Measurements from ENCODE around the gene CACNA1F.

CACNA1F gene

DNA sequence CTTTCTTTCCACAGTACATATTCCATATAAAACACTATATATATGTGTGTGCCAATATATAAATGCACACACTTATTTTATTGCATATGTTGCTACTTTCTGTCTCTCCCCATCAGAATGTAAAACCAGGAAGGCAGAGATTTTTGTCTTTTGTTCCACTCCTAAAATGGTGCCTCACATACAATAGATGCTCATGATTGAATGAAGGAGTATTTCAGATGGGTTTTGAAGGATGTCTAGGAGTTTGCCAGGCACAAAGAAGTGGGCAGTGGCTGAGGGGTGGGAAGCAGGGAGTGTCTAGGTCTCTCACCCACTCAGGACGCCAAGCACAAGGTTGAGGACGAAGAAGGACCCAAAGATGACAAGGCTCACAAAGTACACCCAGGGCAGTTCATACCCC is 5.4 kb downstream of the CACNA1F start:
- DNase-seq (ENCODE audit: low spot score), result no peak

DNA sequence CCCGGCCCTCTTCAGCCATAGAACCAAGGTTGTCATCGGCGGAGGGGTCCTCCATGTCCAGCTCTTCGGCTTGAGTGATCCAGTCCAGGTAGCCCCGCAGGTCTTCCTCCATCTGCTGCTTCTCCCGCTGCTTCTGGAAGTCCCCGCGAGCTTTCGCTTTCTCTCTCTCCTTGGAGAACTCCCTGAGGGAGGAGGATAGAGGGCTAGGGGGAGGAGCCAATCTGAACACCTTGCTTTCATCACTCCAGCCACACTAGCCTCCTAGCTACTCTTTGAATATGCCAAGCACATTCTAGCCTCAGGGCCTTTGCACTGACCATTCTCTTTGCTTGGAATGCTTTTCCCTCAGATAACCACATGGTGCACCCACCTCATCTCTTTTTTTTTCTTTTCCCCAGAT is 6.2 kb downstream of the CACNA1F start:
- DNase-seq (ENCODE audit: low spot score), result no peak

DNA sequence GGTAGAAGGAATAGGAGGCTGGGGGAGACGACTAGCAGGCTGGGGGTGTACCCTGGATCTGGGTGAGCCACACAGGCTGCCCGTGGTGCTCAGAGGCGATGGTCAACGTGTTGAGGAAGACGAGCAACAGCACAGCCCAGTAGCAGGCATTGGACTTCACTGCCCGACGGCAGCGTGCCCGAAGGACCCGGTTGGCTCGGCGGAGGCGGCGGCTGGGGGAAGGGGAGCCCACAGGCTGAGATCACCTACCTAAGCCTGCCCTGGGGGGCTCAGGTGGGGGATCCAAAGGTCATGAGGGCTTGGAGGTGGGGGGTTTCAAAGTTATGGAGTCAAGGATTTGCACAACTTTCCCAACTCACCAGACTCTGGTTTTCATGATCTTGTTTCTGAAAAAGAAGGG is 7.3 kb downstream of the CACNA1F start:
- no peak for DNase-seq (ENCODE audit: low spot score)

DNA sequence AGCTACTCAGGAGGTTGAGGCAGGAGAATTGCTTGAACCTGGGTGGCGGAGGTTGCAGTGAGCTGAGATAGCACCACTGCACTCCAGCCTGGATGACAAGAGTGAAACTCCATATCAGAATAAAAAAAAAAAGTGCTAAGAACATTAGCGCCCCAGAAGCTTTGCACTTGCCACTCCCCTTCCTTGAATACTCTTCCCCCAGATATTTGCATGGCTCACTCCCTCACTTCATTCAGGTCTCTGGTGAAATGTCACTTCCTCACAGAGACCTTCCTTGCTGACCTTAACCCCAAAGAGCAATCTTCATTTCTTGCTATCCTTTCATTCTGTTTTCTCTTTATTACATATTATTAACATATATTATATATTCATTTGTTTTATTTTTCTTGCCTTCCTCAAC is 11.3 kb downstream of the CACNA1F start:
- DNase-seq (ENCODE audit: low spot score), result no peak

DNA sequence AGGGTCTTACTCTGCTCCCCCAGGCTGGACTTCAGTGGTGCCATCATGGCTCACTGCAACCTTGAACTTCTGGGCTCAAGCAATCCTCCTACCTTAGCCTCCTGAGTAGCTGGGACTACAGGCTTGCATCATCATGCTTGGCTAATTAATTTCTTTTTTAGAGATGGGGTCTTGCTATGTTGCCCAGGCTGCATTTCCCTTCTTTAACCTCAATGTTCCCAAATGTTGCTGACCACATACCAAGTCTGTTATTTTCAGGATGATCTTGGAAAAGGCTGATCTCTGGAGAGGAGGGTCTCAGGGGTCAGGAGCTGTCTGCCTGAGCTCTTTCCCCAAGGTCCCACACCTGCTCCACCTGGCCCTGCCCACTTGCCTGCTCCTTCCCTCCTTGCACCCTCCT is 13.0 kb downstream of the CACNA1F start:
- no peak for DNase-seq (ENCODE audit: low spot score)

DNA sequence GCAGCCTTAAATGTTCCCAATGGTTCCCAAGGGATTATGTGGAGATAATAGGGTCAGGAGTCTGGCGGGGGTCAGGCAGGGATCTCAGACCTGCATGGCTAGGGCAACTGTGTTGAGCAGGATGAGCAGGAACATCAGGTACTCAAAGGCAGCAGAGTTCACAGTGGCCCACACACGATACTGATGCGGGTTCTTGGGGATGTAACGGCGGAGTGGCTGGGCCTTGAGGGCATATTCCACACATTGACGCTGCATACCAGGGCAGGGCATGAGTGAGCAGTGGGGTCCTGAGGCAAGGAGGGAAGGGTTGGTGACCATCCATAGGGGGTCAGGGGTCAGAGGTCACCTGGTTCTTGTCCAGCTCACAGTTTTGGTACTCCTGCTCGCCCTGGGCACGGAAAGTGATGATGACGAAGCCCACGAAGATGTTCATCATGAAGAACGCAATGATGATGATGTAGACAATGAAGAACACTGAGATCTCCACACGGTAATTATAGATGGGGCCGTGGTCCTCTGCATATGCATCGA is 18.1 kb downstream of the CACNA1F start:
- no peak for DNase-seq (ENCODE audit: low spot score)

DNA sequence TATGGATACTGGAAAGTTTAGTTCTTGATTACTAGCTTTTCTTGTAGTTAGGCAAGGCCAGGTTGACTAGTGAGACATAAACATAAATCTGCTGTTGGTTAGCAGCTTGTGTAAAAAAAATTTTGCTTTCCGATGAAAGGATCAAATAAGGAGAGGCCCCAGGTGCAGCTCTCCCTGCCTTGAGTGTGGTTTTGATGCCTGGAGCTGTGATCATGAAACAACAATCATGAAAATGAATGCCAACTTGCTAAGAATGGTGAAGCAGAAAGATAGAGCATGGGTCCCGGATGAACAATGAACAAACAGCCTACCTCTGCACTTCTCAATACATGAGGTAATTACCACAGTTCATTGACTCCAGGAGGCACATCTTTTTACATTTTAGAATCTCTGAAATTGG is 18.7 kb downstream of the CACNA1F start:
- no peak for DNase-seq (ENCODE audit: low spot score)

DNA sequence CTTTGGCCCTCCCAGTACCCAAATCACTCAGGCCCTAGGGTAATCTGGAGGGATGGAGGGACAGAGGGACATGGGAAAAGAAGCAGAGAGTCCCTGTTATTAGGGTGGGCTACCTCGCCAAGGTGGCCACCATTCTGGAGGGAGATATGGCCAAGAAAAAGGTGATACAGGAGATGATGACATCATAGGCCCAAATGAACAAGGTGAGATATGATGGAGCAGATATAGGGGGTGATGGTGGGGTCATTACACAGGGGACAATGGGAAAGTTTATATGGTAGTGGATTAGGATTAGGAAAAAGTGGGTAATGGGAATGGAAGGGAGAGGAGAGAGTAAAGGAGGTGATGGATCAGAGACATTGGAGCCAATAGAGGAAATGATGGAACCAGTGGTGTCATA is 20.3 kb downstream of the CACNA1F start:
- DNase-seq (ENCODE audit: low spot score), result no peak

DNA sequence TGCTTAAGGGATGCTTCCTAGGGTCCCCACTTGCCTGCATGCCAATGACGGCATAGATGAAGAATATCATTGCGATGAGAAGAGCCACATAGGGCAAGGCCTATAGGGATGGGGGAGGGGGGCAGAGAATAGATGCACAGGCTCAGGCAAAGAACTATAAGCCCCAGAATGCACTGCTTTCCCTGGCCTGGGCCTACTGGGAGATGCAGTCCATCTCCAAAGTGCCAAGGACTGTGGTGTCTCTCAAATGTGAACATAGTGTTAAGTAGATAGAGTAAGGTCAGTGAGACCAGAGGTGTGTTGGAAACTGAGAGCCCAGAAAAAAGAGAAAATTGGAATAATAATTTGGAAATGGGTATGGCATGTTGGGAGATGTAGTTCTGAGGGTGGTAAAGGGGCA is 20.9 kb downstream of the CACNA1F start:
- DNase-seq (ENCODE audit: low spot score), result no peak

DNA sequence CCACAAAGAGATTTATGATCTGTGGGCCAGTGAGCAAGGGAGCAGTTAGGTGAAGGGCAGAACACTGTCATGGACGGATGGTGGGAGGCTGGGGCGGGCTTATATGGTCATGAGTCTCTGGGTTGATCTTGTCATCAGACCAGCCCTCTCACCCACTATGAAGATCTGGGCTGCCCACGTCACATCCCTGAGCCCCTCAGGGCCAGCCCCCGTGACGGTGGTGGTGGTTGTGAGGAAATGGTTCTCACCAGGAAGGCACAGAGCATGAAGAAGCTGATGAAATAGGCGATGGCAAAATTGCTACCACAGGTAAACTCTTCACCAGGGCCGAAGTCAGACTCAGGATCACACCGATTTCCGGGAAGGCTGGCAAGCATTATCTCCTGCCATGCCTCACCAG is 22.1 kb downstream of the CACNA1F start:
- no peak for DNase-seq (ENCODE audit: low spot score)

DNA sequence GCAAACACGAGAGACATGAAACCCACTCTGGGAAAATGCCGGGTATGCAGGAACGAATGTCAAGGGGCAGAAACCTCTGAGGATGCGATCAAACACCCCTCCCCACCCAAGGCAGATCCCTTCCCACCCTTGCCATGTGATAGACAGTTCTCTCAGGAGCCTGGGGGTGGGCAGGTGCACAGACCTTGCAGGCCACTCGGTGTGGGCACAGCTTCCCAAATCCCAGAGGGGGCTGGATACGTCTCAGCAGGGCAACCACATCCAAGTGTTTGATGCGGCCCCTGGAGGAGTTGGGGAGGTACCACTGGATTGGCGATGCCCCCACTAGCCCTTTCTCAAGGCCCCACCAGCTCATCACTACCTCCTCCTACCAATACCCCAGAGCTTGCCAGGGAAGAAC is 22.7 kb downstream of the CACNA1F start:
- no peak for DNase-seq (ENCODE audit: low spot score)

DNA sequence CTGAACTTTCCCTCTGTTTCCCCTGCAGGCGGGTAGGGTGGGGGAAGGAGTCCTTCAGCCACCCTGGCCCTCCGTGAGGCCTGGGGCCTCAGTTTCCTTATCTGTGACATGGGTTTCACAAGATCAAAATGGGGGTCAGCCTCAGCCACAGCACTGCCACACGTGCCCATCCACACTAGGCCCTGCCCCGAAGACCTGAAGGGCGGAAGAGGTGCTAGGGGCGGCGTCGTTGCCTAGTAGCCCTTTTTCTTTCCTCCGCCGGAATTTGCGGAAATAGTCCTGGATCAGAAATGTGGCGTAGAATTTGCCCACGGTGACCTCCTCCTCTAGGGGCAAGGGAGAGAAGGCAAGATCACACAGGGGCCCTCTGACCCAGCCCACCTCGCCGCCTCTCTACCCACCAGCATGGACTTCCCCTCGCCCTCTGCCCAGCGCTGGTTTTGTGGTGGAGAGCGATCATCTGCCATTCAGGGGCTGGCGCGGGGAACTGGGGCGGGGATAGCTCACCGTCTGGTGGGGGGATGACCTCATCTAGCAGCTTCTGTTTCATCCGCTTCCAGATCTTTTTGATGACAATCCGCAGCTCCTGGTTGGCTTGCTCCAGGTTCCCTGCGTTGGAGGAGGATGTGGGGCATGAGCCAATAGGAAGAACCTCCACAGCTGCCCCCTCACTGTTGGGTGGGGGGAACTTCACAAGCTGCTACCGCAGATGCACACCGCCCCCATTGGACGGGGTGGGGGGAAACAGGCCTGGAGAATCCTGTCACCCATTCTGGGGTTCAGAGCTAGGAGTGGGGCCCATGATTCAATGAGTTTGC is 23.5 kb downstream of the CACNA1F start:
- no peak for DNase-seq (ENCODE audit: low spot score)

DNA sequence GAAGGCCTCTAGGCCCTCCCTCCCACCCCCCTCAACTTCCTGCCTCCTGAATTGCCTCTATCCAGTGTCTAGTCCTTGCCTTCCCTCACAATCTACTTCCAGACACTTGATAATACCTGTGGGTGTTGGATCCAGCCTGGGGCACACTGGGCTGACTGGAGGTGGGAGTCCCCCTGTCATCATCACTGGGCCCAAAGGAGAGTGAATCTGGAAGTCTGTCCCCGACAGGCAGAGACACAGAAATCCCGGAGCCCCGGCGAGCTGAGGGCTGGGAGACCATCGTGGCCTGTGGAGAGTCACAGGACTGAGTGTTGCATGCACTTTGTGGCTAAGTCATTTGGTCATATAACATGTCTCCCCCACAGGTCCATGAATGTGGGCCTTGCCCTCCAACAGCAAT is 24.7 kb downstream of the CACNA1F start:
- no peak for DNase-seq (ENCODE audit: low spot score)

DNA sequence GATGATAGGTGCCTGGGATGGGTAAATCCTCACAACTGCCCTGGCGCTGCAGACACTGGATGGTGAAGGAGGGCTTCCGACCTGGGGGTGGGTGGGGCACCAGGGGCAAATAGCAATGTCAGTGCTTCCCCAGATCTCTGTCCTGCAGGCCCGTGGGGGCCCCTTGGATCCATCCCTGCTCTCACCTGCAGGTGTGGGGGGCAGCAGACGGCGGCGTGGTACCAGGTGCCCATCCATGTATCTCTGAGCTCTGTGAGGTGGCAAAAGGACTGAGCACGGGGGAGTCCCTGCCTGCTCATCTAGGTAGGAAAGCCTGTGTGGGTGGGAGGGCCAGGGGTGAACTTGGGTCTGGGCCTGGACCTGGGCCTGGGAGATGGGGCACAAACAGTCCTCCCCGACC is 26.6 kb downstream of the CACNA1F start:
- no peak for DNase-seq (ENCODE audit: low spot score)

DNA sequence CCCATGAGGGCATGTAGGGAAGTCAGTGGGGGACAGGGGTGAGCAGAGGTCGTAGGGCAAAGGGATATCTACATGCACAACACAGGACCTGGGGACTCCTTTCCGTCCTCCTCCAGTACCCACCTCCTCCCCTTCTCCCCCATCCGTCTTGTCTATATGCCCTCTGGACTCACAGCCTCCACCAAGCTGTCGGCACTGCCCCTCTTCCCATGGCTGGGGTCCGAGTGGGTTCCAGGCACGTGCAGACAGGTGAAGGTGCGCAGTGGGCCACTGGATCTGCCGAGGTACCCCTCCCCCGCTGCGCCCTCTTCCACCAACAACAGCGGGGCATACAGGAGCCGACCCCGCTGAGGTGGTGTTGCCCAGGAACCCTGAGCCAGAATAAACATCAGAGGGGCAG is 27.7 kb downstream of the CACNA1F start:
- DNase-seq (ENCODE audit: low spot score), result no peak

DNA sequence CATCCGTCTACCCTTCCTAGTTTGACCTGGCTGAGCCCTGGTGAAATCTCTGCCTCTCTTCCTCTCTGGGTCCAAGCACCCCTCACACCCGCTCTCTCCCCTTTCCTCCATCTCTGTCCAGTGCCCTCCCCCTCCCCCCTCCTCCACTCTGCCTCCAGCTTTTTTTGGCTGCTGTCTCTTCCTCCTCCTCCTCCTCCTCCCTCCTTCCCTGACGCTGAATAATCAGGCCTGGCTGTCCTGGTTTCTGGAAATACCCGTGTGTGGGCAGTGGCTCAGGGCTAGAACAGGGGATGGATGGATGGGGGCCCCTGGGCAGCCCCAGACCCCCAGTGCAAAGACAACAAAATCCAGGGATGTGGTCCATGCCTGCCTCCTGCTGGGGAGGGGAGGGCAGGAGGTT is 28.4 kb downstream of the CACNA1F start:
- DNase-seq (ENCODE audit: low spot score), result no peak

DNA sequence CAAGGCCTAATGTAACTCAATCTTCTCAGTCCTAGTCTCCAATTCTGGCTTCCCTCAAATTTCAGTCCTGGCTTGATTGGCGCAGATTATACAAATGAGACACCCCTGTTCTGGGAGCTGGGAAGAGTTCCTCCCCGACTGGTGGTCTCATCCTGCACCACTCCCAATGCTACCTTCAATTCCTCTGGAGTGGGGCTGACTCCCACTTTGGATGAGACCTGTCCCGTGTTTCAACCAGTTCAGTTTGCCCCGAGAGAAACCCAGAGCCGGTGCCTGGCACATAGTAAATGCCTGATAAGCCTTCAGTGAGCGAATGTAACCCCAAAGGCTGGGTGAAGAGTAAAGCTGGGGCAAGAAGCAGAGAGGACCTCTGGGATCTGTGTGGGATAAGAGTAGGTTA is 29.1 kb downstream of the CACNA1F start:
- no peak for DNase-seq (ENCODE audit: low spot score)

DNA sequence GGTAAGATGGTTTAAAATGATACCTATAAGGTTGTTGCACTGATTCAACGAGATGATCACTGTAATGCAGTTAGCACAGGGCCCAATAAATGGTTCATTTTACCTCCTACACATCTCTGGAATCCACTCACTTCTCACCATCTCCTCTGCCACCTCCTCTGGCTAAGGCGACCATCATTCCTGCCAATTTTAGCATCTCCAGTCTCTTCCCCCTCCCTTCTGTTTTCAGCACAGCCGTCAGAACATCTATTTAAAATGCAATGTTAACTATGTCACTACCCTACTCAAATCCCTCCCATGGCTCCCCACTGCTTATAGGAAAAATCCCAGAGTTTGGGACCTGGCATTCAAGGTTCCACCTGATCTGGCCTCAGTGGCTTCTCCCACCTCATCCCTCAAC is 29.6 kb downstream of the CACNA1F start:
- no peak for DNase-seq (ENCODE audit: low spot score)

DNA sequence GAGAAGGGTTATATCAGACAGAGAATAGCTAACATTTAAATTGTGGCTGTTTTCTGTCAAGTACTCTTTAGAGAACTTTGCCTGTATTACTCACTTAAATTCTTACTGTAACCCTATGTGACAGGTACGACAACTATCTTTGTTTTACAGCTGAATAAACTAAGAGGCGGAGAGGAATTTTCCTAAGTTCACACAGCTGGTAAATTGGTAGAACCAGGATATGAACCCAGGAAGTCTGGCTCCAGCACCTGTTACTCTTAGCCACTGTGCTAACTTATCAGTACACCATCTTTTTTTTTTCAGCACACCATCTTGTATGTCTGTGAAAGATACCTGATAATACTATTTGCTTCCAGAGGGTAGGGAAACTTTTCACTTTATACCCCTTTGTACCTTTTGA is 31.1 kb downstream of the CACNA1F start:
- no peak for DNase-seq (ENCODE audit: low spot score)

DNA sequence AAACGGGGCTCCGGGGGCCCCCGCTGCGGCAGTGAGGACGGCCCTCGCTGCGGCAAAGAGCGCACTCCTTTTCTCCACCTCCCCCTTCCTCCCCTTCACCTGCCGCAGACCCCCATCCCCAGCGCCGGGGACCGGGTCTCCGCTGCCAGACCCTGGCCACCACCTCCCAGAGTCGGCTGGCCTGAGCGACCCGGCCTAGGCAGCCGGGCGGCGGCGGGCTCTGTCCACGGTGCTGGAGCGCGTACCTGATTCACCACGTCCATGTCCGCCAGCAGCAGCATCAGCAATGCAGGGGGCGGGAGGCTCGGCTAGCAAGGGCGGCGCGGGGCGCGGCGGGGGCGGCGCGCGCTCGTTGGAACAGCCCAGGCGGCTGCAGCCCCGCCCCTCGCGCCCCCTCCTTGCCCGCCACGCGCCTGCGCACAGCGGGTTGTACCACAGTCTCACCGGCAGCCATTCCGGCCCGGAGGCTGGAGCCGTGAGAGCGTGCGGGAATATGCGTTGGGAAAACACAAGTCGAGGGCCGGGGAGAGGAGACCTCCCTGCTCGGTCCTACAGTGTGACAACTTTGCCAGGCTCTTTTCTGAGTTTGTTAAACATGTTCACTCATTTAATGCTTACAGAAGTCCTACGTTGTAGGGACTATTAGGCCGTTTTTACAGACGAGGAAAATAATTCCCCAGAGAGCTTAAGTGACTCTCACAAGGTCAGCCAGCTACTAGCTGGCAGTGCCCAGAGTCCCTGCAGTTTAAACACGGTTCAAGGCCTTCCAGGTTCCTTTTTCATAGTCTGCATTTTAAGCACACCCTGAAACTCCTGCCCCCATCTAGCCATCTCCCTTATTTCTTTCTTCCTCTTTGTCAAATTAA is 33.0 kb downstream of the CACNA1F start, which contains the start of gene SYP:
Gene SYP (minus strand): TSS at position 288 of the 866 bp plus-strand sequence. CDS start 7 bp downstream, at position 281.
- peak; percentile 97 for DNase-seq (ENCODE audit: low spot score)

DNA sequence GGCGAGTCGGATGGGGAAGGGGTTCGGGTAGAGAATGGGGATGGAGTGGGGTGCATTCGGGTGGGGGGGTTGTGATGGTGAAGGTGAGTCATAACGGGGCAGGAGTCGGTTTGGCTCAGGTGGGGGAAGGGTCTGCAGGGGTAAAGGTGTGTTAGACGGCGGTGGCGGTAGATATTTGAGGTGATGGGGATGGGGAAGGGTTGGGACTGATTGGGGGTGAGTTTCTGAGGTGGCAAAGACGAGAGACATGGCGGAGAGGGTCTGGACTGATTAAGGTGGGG is 33.9 kb downstream of the CACNA1F start:
- no peak for DNase-seq (ENCODE audit: low spot score)

DNA sequence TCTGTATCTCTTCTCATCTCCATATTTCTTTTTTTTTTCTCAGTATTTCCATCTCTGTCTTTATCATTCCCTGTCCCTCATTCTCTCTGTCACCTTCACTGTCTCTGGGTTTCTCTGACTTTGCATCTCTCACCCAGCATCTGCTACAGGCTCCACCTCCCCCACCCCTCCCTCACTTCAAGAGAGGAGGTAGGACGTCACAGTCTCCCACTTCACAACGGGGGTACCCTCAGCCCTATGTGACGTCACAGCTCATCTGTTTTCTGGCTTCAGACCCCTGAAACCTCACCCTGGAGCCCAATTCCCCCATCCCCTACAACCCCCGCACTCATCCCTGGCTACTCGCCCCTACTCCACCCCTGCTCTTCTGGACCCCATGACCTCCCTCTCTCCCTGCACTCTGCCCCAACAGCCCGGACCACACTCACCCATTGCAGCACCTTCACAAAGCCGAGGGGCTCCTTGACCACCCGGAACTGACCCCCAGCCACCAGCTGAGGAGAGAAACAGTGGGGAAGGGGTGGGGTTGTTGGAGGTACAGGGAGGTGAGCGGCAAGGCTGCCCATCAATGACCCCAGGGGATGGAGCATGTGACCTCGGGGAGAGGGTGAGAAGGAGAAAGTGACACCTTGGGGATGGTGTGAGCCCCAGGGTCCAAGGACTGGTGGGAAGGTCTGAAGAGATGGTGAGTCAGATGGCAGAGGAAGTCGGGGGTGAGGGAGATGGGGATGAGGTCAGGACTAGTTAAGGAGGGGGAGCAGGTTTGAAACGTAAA is 34.4 kb downstream of the CACNA1F start:
- no peak for DNase-seq (ENCODE audit: low spot score)

Measured in AG08396 (cell line).